HUDEP-2 (cell line): Measurements from ENCODE around the gene CST11.

Source experiments
- DNase-seq, 76 experiments: peaks; one replicate each; lab custom pipeline; 2025; ENCODE audit not compliant: unreplicated experiment in 76 of 76; lab: John Stamatoyannopoulos, UW

Gene CST11

GRCh38 chr20:23455639-23456038 is 3.0 kb upstream of the CST11 start:
- no peak for DNase-seq

- DNase-seq, result no peak
Observed at GRCh38 chr20:23454816-23455215, 2.1 kb upstream of the CST11 start.

- DNase-seq, result no peak
Observed at GRCh38 chr20:23453549-23454543, 1.2 kb upstream of the CST11 start.

- DNase-seq, result no peak
Observed at GRCh38 chr20:23451956-23452487, 654 bp downstream of the CST11 start.

GRCh38 chr20:23450877-23451276 is 1.8 kb downstream of the CST11 start:
- no peak for DNase-seq

- no peak for DNase-seq
Observed at GRCh38 chr20:23449421-23449820, 3.3 kb downstream of the CST11 start.

- no peak for DNase-seq
Observed at GRCh38 chr20:23448167-23448566, 4.5 kb downstream of the CST11 start.

- DNase-seq, result peak in 63 of 76 experiments; percentile 3 to 76 (median 36)
Observed at GRCh38 chr20:23446505-23446904, 6.2 kb downstream of the CST11 start.

GRCh38 chr20:23445596-23446217 is 7.0 kb downstream of the CST11 start:
- DNase-seq, result no peak

GRCh38 chr20:23444859-23445258 is 7.8 kb downstream of the CST11 start:
- no peak for DNase-seq

- no peak for DNase-seq
Observed at GRCh38 chr20:23442436-23442835, 10.2 kb downstream of the CST11 start.

GRCh38 chr20:23441850-23442313 is 10.8 kb downstream of the CST11 start:
- peak in 48 of 76 experiments; percentile 3 to 75 (median 30) for DNase-seq

- no peak for DNase-seq
Observed at GRCh38 chr20:23440004-23440403, 12.7 kb downstream of the CST11 start.

- no peak for DNase-seq
Observed at GRCh38 chr20:23438661-23439060, 14.0 kb downstream of the CST11 start.

- no peak for DNase-seq
Observed at GRCh38 chr20:23437126-23437899, 15.4 kb downstream of the CST11 start.

- no peak for DNase-seq
Observed at GRCh38 chr20:23436681-23437080, 16.0 kb downstream of the CST11 start.

- no peak for DNase-seq
Observed at GRCh38 chr20:23435626-23436539, 16.8 kb downstream of the CST11 start.

- DNase-seq, result no peak
Observed at GRCh38 chr20:23434521-23435313, 18.0 kb downstream of the CST11 start.

- DNase-seq, result no peak
Observed at GRCh38 chr20:23433628-23434027, 19.0 kb downstream of the CST11 start.
